HepG2 (cell line): ENCODE results near the gene FAM222B. TPM values are rescaled to one million over a fixed set of nuclear protein-coding genes. Genes with fewer than 3 reads are reported as not detected.
A peak's percentile ranks its signal among the peaks of the same experiment; 100 is the strongest.

Source experiments
- ARNT ChIP-seq: fragments of 450-650 bp; IDR thresholded peaks from 2 replicates; pipeline ENCODE4 v1.6.1; 2017
- ETV5 ChIP-seq: IDR thresholded peaks from 2 replicates; pipeline ENCODE4 v1.6.1; 2018; ENCODE audit warnings: missing biosample characterization, missing genetic modification reagents, inconsistent platforms, borderline replicate concordance
- FOXP1 ChIP-seq, 2 experiments: fragments of 450-650 bp in 1 of 2; IDR thresholded peaks; 2 replicates each; pipeline ENCODE4 v1.6.1; 2017 to 2018; ENCODE audit warnings: antibody characterized with exemption in 1 of 2
- GLI4 ChIP-seq: sonication (generic); formaldehyde crosslinking; IDR thresholded peaks from 2 replicates; pipeline ENCODE4 v1.5.1; 2020; ENCODE audit warnings: missing genetic modification reagents, mild to moderate bottlenecking, moderate library complexity, borderline replicate concordance
- HMG20B ChIP-seq: conservative IDR thresholded peaks from 2 replicates; pipeline ENCODE4 v1.6.1; 2016; ENCODE audit warnings: missing genetic modification reagents, missing compliant biosample characterization
- KDM6A ChIP-seq: IDR thresholded peaks from 2 replicates; pipeline ENCODE4 v1.6.1; 2016; ENCODE audit warnings: low read depth
- MNT ChIP-seq: fragments of 450-650 bp; IDR thresholded peaks from 2 replicates; pipeline ENCODE4 v1.6.1; 2016
- POGZ ChIP-seq: sonication (generic); formaldehyde crosslinking; IDR thresholded peaks from 2 replicates; pipeline ENCODE4 v1.4.0; 2020; ENCODE audit warnings: mild to moderate bottlenecking, missing genetic modification reagents
- SAP130 ChIP-seq: IDR thresholded peaks from 2 replicates; pipeline ENCODE4 v1.6.1; 2016; ENCODE audit warnings: low read depth
- ZNF225 ChIP-seq: sonication (generic); formaldehyde crosslinking; IDR thresholded peaks from 2 replicates; pipeline ENCODE4 v1.4.0; 2020; ENCODE audit warnings: mild to moderate bottlenecking, missing genetic modification reagents
- ZNF260 ChIP-seq: sonication (generic); formaldehyde crosslinking; IDR thresholded peaks from 2 replicates; pipeline ENCODE4 v1.4.0; 2020; ENCODE audit warnings: missing genetic modification reagents, low read depth, mild to moderate bottlenecking, borderline replicate concordance
- ZNF382 ChIP-seq: sonication (generic); formaldehyde crosslinking; IDR thresholded peaks from 2 replicates; pipeline ENCODE4 v1.5.0; 2020; ENCODE audit warnings: missing genetic modification reagents, mild to moderate bottlenecking, borderline replicate concordance
- ZNF563 ChIP-seq: sonication (generic); formaldehyde crosslinking; IDR thresholded peaks from 2 replicates; pipeline ENCODE4 v1.8.0; 2022; ENCODE audit warnings: mild to moderate bottlenecking, moderate library complexity, missing genetic modification reagents
- ZNF749 ChIP-seq: sonication (generic); formaldehyde crosslinking; IDR thresholded peaks from 2 replicates; pipeline ENCODE4 v1.8.0; 2022; ENCODE audit warnings: mild to moderate bottlenecking, missing genetic modification reagents, moderate library complexity, borderline replicate concordance
- polyA plus RNA-seq, 8 experiments: library from polyadenylated mRNA; depleted of rRNA in 3 of 8; stranded (reverse) in 7 of 8; unstranded in 1 of 8; fragments of >200 nt; fragmentation: Illumina TruSeq in 4 of 8; extraction: Trizol in 4 of 8; gene quantifications; 2 replicates each; pipeline versions ENCODE4 v1.2.1 to v1.2.3, GENCODE V29; 2011 to 2016; ENCODE audit warnings: low read depth in 4 of 8, missing spikeins in 1 of 8, mixed read lengths in 1 of 8; ENCODE audit not compliant: insufficient read depth in 1 of 8
- total RNA-seq, 5 experiments: library from RNA; depleted of rRNA; stranded (reverse); fragments of >200 nt; fragmentation: Illumina TruSeq; extraction: Trizol; gene quantifications; 2 replicates each; pipeline ENCODE4 v1.2.3, GENCODE V29; 2016; ENCODE audit warnings: low read depth in 1 of 5
- TF ChIP-seq, protein P1 (sequence below): sonication (generic); formaldehyde crosslinking; IDR thresholded peaks from 2 replicates; pipeline ENCODE4 v1.4.0; 2020; ENCODE audit warnings: mild to moderate bottlenecking, missing genetic modification reagents

The FAM222B gene
- total and polyA plus RNA-seq, 2 of the 13 experiments (the other 11 are each of a cell fraction or from before 2014, with no cell fraction given) = 3.5 to 7.3 TPM

DNA sequence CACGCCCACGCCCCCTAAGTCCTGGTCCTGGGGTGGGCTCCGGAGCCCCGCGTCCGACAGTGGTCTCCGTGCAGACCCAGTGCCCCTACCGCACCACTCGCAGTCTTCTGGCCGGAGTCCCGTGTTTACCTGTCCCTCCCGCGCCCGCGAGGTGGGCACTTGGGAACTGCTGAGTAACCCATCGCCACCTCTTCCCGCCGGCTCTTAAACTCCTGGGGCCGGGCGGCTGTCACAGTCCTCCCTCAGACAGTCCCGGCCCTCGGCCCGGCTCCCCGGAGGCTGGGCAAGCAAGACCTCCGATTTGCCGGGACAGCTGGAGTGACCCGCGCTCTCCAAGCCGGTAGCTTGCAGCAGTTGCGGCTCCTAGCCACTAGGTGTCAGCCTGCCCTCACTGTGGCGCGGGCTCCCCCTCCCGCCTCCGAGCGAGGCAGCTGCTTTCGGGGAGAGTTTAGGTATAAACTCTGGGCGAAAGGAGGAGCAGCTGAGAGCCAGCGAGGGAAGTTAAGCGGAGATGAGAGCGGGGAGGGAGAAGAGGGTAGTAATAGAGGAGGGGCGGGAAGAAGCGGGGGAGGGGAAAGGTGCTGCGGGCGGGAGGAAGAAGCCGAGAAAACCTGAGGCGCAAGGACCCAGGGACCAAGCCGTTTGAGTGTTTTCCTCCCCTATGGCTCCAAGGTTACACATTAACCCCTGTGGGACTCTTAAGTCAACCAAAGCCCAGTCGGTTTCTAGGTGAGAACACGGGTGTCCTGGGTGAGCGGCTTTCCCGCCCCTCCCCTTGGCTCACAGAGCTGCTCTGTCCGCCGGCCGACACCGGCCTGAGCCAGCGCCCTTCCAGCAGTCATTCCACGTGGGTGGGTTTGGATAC is 115.7 kb downstream of the FAM222B start (continued):
- TF ChIP-seq, protein P1, sequence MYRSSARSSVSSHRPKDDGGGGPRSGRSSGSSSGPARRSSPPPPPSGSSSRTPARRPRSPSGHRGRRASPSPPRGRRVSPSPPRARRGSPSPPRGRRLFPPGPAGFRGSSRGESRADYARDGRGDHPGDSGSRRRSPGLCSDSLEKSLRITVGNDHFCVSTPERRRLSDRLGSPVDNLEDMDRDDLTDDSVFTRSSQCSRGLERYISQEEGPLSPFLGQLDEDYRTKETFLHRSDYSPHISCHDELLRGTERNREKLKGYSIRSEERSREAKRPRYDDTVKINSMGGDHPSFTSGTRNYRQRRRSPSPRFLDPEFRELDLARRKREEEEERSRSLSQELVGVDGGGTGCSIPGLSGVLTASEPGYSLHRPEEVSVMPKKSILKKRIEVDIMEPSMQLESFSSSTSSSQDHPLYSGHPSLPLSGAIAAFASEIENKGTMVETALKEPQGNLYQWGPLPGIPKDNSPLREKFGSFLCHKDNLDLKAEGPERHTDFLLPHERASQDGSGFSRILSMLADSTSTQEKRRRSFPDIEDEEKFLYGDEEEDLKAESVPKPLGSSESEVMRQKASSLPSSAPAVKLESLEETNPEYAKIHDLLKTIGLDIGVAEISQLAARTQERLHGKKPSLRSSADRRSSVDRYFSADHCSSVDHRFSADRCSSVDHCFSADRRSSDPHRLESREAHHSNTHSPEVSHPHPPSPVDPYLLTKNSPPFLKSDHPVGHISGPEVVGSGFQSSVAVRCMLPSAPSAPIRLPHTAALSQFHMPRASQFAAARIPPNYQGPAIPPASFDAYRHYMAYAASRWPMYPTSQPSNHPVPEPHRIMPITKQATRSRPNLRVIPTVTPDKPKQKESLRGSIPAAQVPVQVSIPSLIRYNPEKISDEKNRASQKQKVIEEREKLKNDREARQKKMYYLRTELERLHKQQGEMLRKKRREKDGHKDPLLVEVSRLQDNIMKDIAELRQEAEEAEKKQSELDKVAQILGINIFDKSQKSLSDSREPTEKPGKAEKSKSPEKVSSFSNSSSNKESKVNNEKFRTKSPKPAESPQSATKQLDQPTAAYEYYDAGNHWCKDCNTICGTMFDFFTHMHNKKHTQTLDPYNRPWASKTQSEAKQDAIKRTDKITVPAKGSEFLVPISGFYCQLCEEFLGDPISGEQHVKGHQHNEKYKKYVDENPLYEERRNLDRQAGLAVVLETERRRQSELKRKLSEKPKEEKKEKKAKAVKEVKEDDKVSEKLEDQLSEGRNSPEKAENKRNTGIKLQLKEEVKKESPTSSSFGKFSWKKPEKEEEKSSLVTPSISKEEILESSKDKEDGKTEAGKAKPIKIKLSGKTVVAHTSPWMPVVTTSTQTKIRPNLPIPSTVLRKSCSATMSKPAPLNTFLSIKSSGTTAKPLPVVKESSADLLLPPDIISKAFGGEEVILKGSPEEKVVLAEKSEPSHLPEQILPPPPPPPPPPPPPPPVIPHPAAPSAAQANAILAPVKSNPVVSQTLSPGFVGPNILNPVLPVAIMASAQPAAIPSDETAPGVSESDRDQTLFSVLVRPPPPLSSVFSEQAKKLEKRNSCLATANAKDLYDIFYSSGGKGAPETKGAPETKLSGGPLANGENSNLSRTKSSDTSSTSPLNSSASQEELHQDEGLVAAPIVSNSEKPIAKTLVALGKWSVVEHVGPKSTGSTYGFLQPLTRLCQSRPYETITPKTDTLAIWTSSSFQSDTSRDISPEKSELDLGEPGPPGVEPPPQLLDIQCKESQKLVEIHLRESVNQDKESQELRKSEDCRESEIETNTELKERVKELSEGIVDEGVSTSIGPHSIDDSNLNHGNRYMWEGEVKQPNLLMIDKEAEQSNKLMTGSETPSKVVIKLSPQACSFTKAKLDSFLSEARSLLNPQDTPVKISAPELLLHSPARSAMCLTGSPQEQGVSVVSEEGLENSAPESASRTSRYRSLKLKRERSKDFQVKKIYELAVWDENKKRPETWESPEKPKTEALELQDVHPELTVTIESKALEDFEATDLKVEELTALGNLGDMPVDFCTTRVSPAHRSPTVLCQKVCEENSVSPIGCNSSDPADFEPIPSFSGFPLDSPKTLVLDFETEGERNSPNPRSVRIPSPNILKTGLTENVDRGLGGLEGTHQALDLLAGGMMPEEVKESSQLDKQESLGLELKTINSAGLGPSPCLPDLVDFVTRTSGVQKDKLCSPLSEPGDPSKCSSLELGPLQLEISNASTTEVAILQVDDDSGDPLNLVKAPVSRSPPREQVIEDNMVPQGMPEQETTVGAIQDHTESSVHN (CRISPR knock-in tag) = 0 out of 2 replicates have a peak, but pooled peaks have one; percentile 50
- TF ChIP-seq KDM6A (CRISPR knock-in tag) (no peak), FOXP1 (IDR thresholded peaks at IDR 0.05) (no peak), FOXP1 (CRISPR knock-in tag; IDR thresholded peaks at IDR 0.05) (no peak), ARNT (no peak), HMG20B (CRISPR knock-in tag) (no peak), ZNF260 (CRISPR knock-in tag) (no peak), ZNF749 (CRISPR knock-in tag) (no peak), ETV5 (CRISPR knock-in tag) (0 out of 2 replicates have a peak, but pooled peaks have one; percentile 25), ZNF563 (CRISPR knock-in tag) (no peak), ZNF382 (no peak), POGZ (CRISPR knock-in tag) (no peak; the same call in none of the 2 replicates), MNT (no peak), GLI4 (CRISPR knock-in tag) (no peak), ZNF225 (CRISPR knock-in tag) (no peak), SAP130 (peak; percentile 75; the same call in 1 of the 2 replicates)
